SU-DHL-6 (cell line): Measurements from ENCODE around the gene UBE2E1.

ENCODE experiments used
- H2AFZ ChIP-seq: fragments of 200-600 bp; sonication (generic); 2 replicates; pipeline ENCODE4 v1.6.1; 2014; ENCODE audit warnings: low read depth, mild to moderate bottlenecking, moderate library complexity, mixed read lengths, antibody characterized with exemption, low read length; ENCODE audit not compliant: severe bottlenecking
- H3F3A ChIP-seq: fragments of 200-600 bp; shearing (Covaris generic); 2 replicates; pipeline ENCODE4 v1.6.0; 2016; ENCODE audit warnings: antibody characterized with exemption, mild to moderate bottlenecking; ENCODE audit not compliant: insufficient read depth
- H3K27ac ChIP-seq: fragments of 200-600 bp; sonication (generic); 2 replicates; pipeline ENCODE4 v1.5.1; 2016; ENCODE audit warnings: low read depth, mild to moderate bottlenecking, low read length, moderate library complexity, mixed read lengths
- H3K27me3 ChIP-seq: fragments of 200-600 bp; sonication (generic), shearing (Covaris generic); 2 replicates; pipeline ENCODE4 v1.6.0; 2014; ENCODE audit warnings: mild to moderate bottlenecking, low read length
- H3K36me3 ChIP-seq: fragments of 200-600 bp; sonication (generic); 2 replicates; pipeline ENCODE4 v1.6.1; 2014; ENCODE audit warnings: mild to moderate bottlenecking, low read length, mixed read lengths
- H3K4me2 ChIP-seq: fragments of 300-600, 200-600 bp; shearing (Covaris generic), sonication (generic); 2 replicates; pipeline ENCODE4 v1.6.0; 2014; ENCODE audit warnings: low read length, low read depth, mild to moderate bottlenecking; ENCODE audit not compliant: poor library complexity, severe bottlenecking
- H3K4me3 ChIP-seq: fragments of 200-600 bp; sonication (generic); 2 replicates; pipeline ENCODE4 v1.5.1; 2014; ENCODE audit warnings: antibody characterized with exemption, low read length, mild to moderate bottlenecking, mixed read lengths; ENCODE audit not compliant: insufficient read depth, poor library complexity, severe bottlenecking
- H3K79me2 ChIP-seq: fragments of 200-600 bp; sonication (generic); 2 replicates; pipeline ENCODE4 v1.6.1; 2014; ENCODE audit warnings: mild to moderate bottlenecking, low read length, moderate library complexity; ENCODE audit not compliant: insufficient read depth
- H3K9ac ChIP-seq: fragments of 200-600 bp; sonication (generic); 2 replicates; pipeline ENCODE4 v1.7.0; 2014; ENCODE audit warnings: mild to moderate bottlenecking, low read length
- H3K9me2 ChIP-seq: fragments of 200-600 bp; sonication (generic); replicated peaks from 2 replicates; pipeline ENCODE4 v1.6.1; 2014; ENCODE audit warnings: low read length; ENCODE audit not compliant: insufficient read depth
- H3K9me3 ChIP-seq: fragments of 200-600 bp; sonication (generic); 2 replicates; pipeline ENCODE4 v1.6.1; 2014; ENCODE audit warnings: low read length, mixed read lengths; ENCODE audit not compliant: insufficient read depth
- H4K20me1 ChIP-seq: fragments of 200-600 bp; sonication (generic); 2 replicates; pipeline ENCODE4 v1.6.1; 2014; ENCODE audit warnings: low read depth, mild to moderate bottlenecking, antibody characterized with exemption, low read length, moderate library complexity, mixed read lengths
- EZH2phosphoT487 ChIP-seq: fragments of 200-600 bp; sonication (generic), shearing (Covaris generic); conservative IDR thresholded peaks from 2 replicates; pipeline ENCODE4 v1.6.1; 2018; ENCODE audit warnings: mild to moderate bottlenecking, antibody characterized with exemption, low read length, moderate library complexity, mixed read lengths
- TF ChIP-seq, protein P1 (sequence below): fragments of 200-600 bp; sonication (generic); IDR thresholded peaks from one replicate; pipeline ENCODE4 v1.5.1; 2017; ENCODE audit warnings: antibody characterized with exemption, mild to moderate bottlenecking, low read length, moderate library complexity; ENCODE audit not compliant: insufficient read depth, poor library complexity, severe bottlenecking

Gene UBE2E1

DNA sequence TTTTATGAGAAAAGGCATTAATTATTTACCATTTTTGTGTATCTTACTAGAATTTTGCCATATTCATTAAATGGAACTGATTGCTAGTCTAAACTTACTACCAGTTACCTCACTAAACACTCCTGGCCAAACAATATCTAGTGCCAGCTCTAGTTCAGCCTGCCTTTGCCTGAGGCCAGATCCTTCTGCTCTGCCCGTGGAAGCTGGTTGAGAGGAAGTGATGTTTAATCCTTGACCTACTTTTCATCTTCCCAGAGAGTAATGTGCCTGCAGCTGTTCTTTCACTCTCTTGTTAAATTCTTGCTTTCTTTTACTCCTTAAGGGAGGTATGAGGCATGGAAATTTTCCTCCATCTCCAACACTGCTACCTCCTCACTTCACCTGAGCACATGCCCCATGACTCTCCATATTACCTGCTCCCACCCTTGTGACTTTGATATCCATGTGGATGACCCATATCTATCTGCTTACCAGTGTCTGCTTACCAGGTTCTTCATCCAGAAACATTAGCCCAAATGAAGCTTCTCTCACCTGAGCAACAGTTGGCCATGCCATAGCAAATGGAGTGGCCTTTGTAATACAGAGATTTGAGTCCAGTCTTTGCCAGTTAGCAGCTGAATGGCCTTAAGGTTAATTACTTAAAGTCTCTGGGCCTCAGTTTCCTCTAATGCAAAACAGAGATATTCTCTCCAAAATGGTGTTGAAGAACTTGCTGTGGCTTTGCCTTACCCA, 53.4 kb downstream of the UBE2E1 start:
- peaks cover 12% of the 10 kb centered on the region for H3F3A ChIP-seq
- no peaks in the 10 kb centered on the region for H3K9me3 ChIP-seq
- TF ChIP-seq, protein P1, sequence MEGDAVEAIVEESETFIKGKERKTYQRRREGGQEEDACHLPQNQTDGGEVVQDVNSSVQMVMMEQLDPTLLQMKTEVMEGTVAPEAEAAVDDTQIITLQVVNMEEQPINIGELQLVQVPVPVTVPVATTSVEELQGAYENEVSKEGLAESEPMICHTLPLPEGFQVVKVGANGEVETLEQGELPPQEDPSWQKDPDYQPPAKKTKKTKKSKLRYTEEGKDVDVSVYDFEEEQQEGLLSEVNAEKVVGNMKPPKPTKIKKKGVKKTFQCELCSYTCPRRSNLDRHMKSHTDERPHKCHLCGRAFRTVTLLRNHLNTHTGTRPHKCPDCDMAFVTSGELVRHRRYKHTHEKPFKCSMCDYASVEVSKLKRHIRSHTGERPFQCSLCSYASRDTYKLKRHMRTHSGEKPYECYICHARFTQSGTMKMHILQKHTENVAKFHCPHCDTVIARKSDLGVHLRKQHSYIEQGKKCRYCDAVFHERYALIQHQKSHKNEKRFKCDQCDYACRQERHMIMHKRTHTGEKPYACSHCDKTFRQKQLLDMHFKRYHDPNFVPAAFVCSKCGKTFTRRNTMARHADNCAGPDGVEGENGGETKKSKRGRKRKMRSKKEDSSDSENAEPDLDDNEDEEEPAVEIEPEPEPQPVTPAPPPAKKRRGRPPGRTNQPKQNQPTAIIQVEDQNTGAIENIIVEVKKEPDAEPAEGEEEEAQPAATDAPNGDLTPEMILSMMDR = no peak
- no peak for TF ChIP-seq EZH2phosphoT487
- no peak overlapping the region for H3K4me3 ChIP-seq
- H3K79me2 ChIP-seq = no peaks in the 10 kb centered on the region
- H3K27me3 ChIP-seq = no peaks in the 10 kb centered on the region
- no peak overlapping the region for H3K9ac ChIP-seq
- H2AFZ ChIP-seq = no peak overlapping the region
- H3K27ac ChIP-seq = no peak overlapping the region
- H3K36me3 ChIP-seq = no peaks in the 10 kb centered on the region
- H3K4me2 ChIP-seq = no peak overlapping the region
- no peaks in the 10 kb centered on the region for H4K20me1 ChIP-seq
- H3K9me2 ChIP-seq = no peaks in the 10 kb centered on the region

DNA sequence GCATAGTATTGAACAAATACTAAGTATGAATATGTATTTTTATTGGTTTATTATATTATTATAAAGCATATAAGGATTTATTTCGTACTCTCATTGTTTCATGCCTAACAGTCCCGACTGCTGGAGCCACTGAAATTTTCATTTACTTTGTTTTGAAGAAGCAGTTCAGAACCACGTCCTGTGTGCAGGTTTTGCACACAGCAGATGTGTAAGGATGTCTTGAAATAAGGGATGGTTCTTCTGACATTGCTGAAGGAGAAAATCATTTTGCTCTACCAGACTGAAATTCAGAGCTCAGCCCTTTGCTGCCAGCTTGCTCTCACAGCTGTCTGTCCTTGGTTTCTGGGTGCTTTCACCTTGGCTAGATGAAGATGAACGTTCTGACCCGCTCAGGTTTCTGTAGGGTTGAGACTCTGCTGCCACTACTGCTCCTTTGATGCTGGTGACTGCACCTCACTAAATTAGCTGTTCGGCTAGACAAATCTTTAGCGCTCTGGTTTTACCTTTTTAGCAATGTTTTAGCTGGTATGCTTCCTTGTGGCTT, 54.2 kb downstream of the UBE2E1 start:
- no peak overlapping the region for H3K27ac ChIP-seq
- no peak overlapping the region for H3K4me3 ChIP-seq
- TF ChIP-seq EZH2phosphoT487 = no peak
- TF ChIP-seq, protein P1 = no peak
- H3K9me2 ChIP-seq = no peaks in the 10 kb centered on the region
- H3K79me2 ChIP-seq = no peaks in the 10 kb centered on the region
- H3K4me2 ChIP-seq = no peak overlapping the region
- no peaks in the 10 kb centered on the region for H4K20me1 ChIP-seq
- no peaks in the 10 kb centered on the region for H3K36me3 ChIP-seq
- H2AFZ ChIP-seq = no peak overlapping the region
- H3K9ac ChIP-seq = no peak overlapping the region
- H3K27me3 ChIP-seq = no peaks in the 10 kb centered on the region
- peaks cover 12% of the 10 kb centered on the region for H3F3A ChIP-seq
- no peaks in the 10 kb centered on the region for H3K9me3 ChIP-seq

DNA sequence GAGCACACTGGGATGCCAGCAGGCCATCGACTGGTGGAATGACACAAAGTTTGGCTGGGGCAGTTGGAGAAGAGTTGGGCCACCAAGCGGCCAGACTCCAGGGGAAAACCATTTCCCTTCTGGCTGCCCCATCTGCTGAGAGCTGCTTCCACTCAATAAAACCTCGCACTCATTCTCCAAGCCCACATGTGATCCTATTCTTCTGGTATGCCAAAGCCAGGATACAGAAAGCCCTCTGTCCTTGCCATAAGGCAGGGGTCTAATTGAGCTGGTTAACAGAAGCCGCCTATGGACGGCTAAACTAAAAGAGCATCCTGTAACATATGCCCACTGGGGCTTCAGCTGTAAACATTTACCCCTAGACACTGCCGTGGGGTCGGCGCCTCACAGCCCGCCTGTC, 55.9 kb downstream of the UBE2E1 start:
- TF ChIP-seq EZH2phosphoT487 = no peak
- TF ChIP-seq, protein P1 = no peak
- Histone ChIP-seq H3K79me2 (no peaks in the 10 kb centered on the region), H3K9me2 (no peaks in the 10 kb centered on the region), H2AFZ (no peak overlapping the region), H3K27me3 (no peaks in the 10 kb centered on the region), H3K9me3 (no peaks in the 10 kb centered on the region), H3K9ac (no peak overlapping the region), H3K4me2 (no peak overlapping the region), H3K36me3 (no peaks in the 10 kb centered on the region), H3F3A (peaks cover 10% of the 10 kb centered on the region), H3K4me3 (no peak overlapping the region), H3K27ac (no peak overlapping the region), H4K20me1 (no peaks in the 10 kb centered on the region; the same call in 1 of the 2 replicates)
